GM12873 (cell line): ENCODE measurements around the gene DAP.

Source experiments
- TF ChIP-seq, protein P1 (sequence below): IDR thresholded peaks from 2 replicates; pipeline ENCODE4 v1.5.1; 2012; ENCODE audit warnings: low read depth, mild to moderate bottlenecking, moderate library complexity, low read length, control low read depth; ENCODE audit not compliant: insufficient read depth; ENCODE audit errors: missing control alignments

DAP gene

DNA sequence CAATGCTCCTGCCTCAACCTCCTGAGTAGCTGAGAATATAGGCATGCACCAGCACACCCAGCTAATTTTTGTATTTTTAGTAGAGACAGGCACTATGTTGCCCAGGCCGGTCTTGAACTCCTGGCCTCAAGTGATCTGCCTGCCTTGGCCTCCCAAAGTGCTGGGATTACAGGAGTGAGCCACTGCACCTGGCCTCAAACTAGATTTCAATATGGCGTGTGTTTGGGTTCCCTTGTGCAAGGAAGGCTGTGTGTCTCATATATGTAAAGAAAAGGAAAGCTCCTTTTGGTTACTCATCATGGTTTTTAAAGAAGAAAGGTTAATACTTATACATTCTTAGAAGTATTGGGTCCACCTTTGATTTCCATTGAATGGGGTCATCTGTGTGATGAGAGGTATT lies 126.5 kb downstream of the DAP start:
- TF ChIP-seq, protein P1, sequence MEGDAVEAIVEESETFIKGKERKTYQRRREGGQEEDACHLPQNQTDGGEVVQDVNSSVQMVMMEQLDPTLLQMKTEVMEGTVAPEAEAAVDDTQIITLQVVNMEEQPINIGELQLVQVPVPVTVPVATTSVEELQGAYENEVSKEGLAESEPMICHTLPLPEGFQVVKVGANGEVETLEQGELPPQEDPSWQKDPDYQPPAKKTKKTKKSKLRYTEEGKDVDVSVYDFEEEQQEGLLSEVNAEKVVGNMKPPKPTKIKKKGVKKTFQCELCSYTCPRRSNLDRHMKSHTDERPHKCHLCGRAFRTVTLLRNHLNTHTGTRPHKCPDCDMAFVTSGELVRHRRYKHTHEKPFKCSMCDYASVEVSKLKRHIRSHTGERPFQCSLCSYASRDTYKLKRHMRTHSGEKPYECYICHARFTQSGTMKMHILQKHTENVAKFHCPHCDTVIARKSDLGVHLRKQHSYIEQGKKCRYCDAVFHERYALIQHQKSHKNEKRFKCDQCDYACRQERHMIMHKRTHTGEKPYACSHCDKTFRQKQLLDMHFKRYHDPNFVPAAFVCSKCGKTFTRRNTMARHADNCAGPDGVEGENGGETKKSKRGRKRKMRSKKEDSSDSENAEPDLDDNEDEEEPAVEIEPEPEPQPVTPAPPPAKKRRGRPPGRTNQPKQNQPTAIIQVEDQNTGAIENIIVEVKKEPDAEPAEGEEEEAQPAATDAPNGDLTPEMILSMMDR: no peak

DNA sequence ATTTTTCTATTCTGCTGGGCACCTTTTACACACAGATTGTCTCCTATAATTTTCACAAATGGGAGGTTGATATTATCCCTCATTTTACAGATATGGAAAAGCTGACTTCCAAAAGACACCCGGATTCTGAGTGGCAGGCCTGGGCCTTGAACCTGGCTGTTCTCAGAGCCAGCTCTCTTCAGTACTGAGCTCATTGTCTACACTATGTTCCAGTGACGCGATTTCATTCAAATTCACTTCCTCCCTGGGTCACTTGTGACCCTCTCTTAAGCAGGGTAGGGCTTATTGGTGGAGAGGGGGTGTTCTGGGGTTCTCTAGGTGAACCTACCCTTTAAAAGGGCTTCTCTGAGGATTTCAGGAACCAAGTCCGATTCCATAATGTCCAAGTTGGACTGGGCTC lies 127.0 kb downstream of the DAP start:
- TF ChIP-seq, protein P1: no peak

DNA sequence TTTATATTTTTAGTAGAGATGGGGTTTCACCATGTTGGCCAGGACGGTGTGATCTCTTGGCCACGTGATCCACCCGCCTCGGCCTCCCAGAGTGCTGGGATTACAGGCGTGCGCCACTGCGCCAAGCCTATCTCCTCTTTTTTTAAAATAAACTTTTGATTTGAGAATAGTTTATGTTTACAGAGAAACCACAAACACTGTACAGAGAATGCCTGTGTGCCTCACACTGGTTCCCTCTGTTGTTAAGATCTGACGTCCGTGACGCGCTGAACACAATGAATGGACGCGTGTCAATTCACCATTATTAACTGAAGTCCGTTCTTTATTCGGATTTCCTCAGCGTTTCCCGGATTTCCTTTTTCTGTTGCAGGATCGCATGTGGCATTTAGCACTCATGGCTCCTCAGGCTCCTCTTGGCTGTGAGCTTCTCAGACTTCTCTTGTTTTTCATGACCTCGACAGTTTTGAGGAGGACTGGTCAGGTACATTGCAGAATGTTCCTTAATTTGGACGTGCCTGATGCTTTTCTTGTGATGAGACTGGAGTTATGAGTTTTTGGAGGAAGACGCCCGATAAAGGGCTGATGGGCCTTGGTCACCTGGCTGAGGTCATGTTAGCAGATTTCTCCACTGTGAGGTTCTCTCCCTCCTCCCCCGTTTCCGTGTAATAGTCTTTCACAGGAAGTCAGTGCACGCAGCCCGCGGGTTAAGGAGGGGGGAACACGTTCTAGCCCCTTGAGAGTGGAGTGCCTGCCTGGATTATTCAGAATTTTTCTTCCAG lies 127.6 kb downstream of the DAP start:
- TF ChIP-seq, protein P1: no peak

DNA sequence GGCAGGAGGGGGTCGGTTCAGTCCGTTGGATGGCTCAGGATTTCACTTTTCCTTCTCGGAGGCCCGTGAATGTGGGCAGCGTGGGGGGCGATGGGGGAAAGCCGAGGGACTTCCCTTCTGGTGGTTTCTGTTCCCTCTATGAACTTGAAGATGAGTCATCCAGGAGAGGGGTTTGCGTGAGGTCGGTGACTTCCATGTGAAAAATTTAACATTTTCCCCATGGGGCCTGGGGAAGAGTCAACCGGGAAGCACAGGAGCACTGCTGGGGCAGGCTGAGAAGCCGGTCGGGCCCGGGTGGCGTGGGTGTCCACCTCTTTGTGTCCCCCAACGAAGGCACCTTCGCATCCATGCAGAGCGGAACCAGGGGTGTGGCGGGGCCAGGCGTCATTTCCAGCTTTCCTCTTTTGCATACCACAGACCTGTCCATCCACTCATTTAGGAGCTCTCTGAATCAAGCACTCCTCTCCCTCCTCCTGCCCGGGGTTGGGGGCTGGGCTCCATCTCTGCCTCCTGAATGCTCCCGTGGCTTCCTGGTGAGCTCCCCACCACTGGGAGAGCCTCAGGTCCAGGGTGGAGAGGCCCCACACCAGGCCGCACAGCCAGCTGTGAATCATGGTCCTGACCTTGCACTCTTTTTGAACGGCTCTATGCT lies 128.8 kb downstream of the DAP start:
- TF ChIP-seq, protein P1: no peak

DNA sequence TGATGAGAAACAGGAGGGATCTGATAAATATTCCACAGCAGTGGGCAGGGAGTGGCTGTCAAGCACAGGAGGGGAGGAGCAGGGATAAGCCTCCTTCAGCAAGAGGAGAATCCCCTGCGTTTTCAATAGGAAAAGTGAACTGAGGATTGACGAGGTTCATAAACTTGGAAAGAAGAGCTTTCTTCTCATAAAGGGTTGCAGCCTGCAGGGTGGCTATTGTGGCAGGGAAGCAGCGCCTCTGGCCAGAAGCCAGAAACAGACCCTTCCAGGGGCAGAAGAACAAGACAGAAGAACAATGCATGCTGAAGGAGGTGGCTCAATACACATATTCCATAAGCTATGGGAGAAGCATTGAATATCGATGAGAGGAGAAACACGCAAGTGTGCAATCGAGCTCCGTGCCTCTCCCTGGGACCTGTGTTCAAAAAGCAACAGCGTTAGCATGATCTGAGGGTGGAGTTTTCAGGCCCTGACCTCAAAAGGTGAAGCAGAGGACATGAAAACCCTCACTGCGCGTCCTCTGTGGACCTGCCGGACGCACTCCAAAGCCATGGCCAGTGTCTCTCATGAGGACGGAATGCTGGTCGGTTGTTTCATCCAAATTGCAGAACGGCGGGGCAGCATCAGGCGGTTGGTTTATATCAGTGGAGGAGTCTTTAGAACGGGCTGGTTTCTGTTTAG lies 129.6 kb downstream of the DAP start:
- TF ChIP-seq, protein P1: no peak

DNA sequence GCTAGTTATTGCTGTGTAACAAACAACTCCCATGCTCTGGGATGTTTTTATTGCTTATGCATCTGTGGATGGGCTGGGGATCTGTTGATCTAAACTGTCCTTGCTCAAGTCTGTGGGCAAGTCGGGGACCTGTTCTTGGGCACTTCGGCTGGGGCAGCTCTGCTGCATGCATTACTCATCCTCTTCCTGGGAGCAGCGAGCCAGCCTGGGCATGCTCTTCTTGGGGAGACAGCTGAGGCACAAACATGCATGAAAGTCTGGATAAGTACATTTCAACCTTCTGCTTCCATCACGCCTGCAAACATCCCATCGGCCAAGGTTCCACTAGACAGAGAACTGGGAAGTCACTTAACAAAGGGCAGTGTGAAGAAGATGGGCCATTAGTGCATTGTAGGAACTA lies 130.9 kb downstream of the DAP start:
- TF ChIP-seq, protein P1: no peak

DNA sequence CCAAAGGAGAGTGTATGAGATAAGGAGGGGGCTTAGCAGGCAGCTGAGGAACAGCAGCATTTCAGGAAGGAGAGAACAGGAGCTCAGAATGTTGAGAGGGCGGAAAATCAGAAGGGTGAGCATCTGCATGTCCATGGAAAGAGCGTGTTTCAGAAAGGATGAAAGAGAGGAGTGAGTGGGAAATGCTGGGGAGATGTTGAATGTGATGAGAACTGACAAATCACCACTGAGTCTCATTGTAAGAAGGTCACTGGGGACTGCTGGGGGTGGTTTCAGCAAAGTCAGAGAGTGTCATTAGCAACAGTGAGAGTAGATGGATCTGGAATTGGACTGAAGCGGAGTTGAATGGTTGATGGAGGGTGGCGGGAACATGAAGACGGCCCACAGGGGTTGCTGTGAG lies 131.4 kb downstream of the DAP start:
- TF ChIP-seq, protein P1: no peak
